Panc1 (cell line): ENCODE data around the gene RPUSD1. TPM values are rescaled to one million over a fixed set of nuclear protein-coding genes. Genes with fewer than 3 reads are reported as not detected.
A peak's percentile ranks its signal among the peaks of the same experiment; 100 is the strongest.

Experiments
- ATAC-seq: fragments of 200-7000 bp; cut with Tn5 transposase; 2 replicates; pipeline ENCODE4 v1.9.1; 2020; ENCODE audit warnings: mild to moderate bottlenecking, moderate library complexity
- BruUV-seq: library from RNA; stranded (reverse); fragments of 400-500 nt; replicated peaks from 2 replicates; lab custom pipeline; 2021; lab: Mats Ljungman, UMichigan
- CTCF ChIA-PET: fragments of 300-600 bp; sonication (Branson Sonifier 250); formaldehyde crosslinking; loops from one replicate; lab custom pipeline; 2022; ENCODE audit warnings: antibody characterized with exemption; lab: Charles Lee
- POLR2A ChIA-PET: fragments of 300-600 bp; sonication (Branson Sonifier 250); formaldehyde crosslinking; loops from one replicate; lab custom pipeline; 2022; ENCODE audit warnings: antibody characterized with exemption; lab: Charles Lee
- DNase-seq: peaks from one replicate; pipeline ENCODE4 v3.0.0-alpha.2; 2010; ENCODE audit warnings: low read depth, low spot score
- H3K27ac ChIP-seq: 2 replicates; pipeline ENCODE4 v1.5.1; 2011; ENCODE audit warnings: mild to moderate bottlenecking, low read length, inconsistent platforms
- H3K27me3 ChIP-seq: fragments of 200-500 bp; sonication (Bioruptor generic); 2 replicates; pipeline ENCODE4 v1.6.0; 2014; ENCODE audit warnings: low read length, inconsistent platforms; ENCODE audit not compliant: control insufficient read depth, insufficient read depth
- H3K36me3 ChIP-seq: fragments of 200-500 bp; sonication (Bioruptor generic); 2 replicates; pipeline ENCODE4 v1.5.1; 2014; ENCODE audit warnings: inconsistent platforms, mild to moderate bottlenecking, low read length, moderate library complexity; ENCODE audit not compliant: control insufficient read depth, insufficient read depth
- H3K4me1 ChIP-seq: 2 replicates; pipeline ENCODE4 v1.5.1; 2011; ENCODE audit warnings: inconsistent platforms, mild to moderate bottlenecking, low read length, moderate library complexity; ENCODE audit not compliant: control insufficient read depth, insufficient read depth
- H3K4me3 ChIP-seq, 2 experiments: 2 replicates each; pipeline ENCODE4 v1.5.1; 2011 to 2012; ENCODE audit warnings: low read depth in 2 of 2, low read length in 2 of 2, mild to moderate bottlenecking in 2 of 2, inconsistent platforms in 1 of 2, moderate library complexity in 1 of 2
- H3K9me3 ChIP-seq: fragments of 200-500 bp; sonication (Bioruptor generic); 2 replicates; pipeline ENCODE4 v1.5.1; 2014; ENCODE audit warnings: low read depth, mild to moderate bottlenecking, inconsistent platforms, low read length, moderate library complexity; ENCODE audit not compliant: control insufficient read depth, insufficient read depth
- POLR2AphosphoS5 ChIP-seq: IDR thresholded peaks from 2 replicates; pipeline ENCODE4 v1.6.1; 2012; ENCODE audit warnings: mild to moderate bottlenecking, low read depth, low read length, moderate library complexity
- REST ChIP-seq, 2 experiments: IDR thresholded peaks; 2 replicates each; pipeline ENCODE4 v1.6.1; 2011 to 2012; ENCODE audit warnings: low read depth in 2 of 2, control low read depth in 1 of 2, low read length in 1 of 2, mild to moderate bottlenecking in 1 of 2, moderate library complexity in 1 of 2; ENCODE audit not compliant: insufficient read depth in 1 of 2
- SIN3A ChIP-seq: IDR thresholded peaks from 2 replicates; pipeline ENCODE4 v1.6.1; 2012; ENCODE audit warnings: low read depth, mild to moderate bottlenecking, low read length, moderate library complexity, borderline replicate concordance; ENCODE audit not compliant: insufficient read depth
- TCF7L2 ChIP-seq: IDR thresholded peaks from 2 replicates; pipeline ENCODE4 v1.6.1; 2011; ENCODE audit warnings: mild to moderate bottlenecking, low read depth, low read length, inconsistent platforms
- in situ Hi-C: cut with HindIII; loops from 2 replicates; pipeline ENCODE4 v1.10.0; 2016; ENCODE audit warnings: low sequenced_read_pairs, low pct_unique_long_range_greater_than_20kb
- intact Hi-C: fragments of 100-400 bp; cut with micrococcal nuclease; formaldehyde crosslinking; loops from one replicate; pipeline ENCODE4 v1.10.0; 2022; ENCODE audit not compliant: unreplicated experiment
- total RNA-seq: library from RNA; stranded (reverse); gene quantifications from one replicate; pipeline ENCODE4 v1.2.1, GENCODE V29; 2021; ENCODE audit not compliant: unreplicated experiment
- TF ChIP-seq, protein P1 (sequence below): fragments of 450-650 bp; IDR thresholded peaks from 2 replicates; pipeline ENCODE4 v1.5.1; 2017; ENCODE audit warnings: mild to moderate bottlenecking

RPUSD1 gene
- total RNA-seq, 1 experiment from 2014 or later: 61.1 TPM

- intact Hi-C loops (no loop called here), in situ Hi-C loops (no loop called here)
- Histone ChIP-seq H3K4me1 (peaks cover 4% of the 10 kb centered on the region; the same call in 1 of the 2 replicates), H3K27me3 (no peaks in the 10 kb centered on the region), H3K27ac (no peak overlapping the region), H3K9me3 (no peaks in the 10 kb centered on the region), H3K36me3 (no peaks in the 10 kb centered on the region), H3K4me3 (no peak overlapping the region)
- ChIA-PET POLR2A (no interaction called here), CTCF (interaction anchor here (0.7 to 0.8 kb wide), 2 partner anchors 12 to 238 kb away, joined by 4 to 6 read pairs; no protein-coding TSS in a partner anchor)
- BruUV-seq: no TSS peak
- TF ChIP-seq REST (IDR thresholded peaks at IDR 0.05; ENCODE audit: insufficient read depth in 1 of 2, low read depth in 2 of 2, low read length in 1 of 2): no peak
- no peak for TF ChIP-seq POLR2AphosphoS5
- TF ChIP-seq, protein P1, sequence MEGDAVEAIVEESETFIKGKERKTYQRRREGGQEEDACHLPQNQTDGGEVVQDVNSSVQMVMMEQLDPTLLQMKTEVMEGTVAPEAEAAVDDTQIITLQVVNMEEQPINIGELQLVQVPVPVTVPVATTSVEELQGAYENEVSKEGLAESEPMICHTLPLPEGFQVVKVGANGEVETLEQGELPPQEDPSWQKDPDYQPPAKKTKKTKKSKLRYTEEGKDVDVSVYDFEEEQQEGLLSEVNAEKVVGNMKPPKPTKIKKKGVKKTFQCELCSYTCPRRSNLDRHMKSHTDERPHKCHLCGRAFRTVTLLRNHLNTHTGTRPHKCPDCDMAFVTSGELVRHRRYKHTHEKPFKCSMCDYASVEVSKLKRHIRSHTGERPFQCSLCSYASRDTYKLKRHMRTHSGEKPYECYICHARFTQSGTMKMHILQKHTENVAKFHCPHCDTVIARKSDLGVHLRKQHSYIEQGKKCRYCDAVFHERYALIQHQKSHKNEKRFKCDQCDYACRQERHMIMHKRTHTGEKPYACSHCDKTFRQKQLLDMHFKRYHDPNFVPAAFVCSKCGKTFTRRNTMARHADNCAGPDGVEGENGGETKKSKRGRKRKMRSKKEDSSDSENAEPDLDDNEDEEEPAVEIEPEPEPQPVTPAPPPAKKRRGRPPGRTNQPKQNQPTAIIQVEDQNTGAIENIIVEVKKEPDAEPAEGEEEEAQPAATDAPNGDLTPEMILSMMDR: no peak
- no peak for TF ChIP-seq SIN3A
- TF ChIP-seq TCF7L2: no peak
- DNase-seq (no peak), ATAC-seq (no peak)
Measured at GRCh38 chr16:814974-815373, 26.8 kb upstream of the RPUSD1 start.

DNA sequence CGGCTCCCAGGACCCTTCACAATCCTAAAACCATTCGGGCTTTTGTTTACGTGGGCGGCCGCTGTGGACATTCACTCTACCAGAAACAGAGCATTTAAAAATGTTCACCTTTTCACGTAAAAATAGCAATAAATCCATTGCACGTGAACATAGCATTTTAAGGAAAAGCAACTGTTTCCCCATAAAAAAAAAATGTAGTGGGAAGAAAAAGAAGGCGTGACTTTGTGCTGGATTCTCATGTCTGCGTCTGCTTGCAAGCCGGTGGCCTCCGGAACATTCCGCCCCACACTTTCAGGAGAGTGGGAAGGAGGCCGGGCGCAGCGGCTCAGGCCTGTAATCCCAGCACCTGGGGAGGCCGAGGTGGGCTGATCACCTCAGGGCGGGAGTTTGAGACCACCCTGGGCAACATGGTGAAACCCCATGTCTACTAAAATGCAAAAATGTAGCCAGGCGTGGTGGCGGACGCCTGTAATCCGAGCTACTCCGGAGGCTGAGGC lies 25.8 kb upstream of the RPUSD1 start:
- in situ Hi-C loops (no loop called here), intact Hi-C loops (loop anchor here (1.0 kb wide), 1 partner anchor 240 kb away; no protein-coding TSS in a partner anchor)
- Histone ChIP-seq H3K36me3 (no peaks in the 10 kb centered on the region), H3K4me1 (peaks cover 4% of the 10 kb centered on the region; the same call in 1 of the 2 replicates), H3K4me3 (peak overlapping the region in 1 of 2 experiments; percentile 41; a peak in 1 of 4 replicates), H3K27ac (no peak overlapping the region), H3K9me3 (no peaks in the 10 kb centered on the region), H3K27me3 (no peaks in the 10 kb centered on the region)
- TF ChIP-seq REST (IDR thresholded peaks at IDR 0.05; ENCODE audit: insufficient read depth in 1 of 2, low read depth in 2 of 2, low read length in 1 of 2): no peak
- no peak for ATAC-seq
- no TSS peak for BruUV-seq
- POLR2A ChIA-PET: no interaction called here
- CTCF ChIA-PET: no interaction called here
- no peak for DNase-seq
